NCI-H2107 treated with DMSO at 0.1 percent for 48 hours (cell line): ENCODE measurements around the gene CANX.
"Not testable (repeated sequence)": the region's sequence is repeated elsewhere in the genome, so short reads cannot be mapped to it uniquely, and the experiment has no call there.

Experiments used
- DNase-seq: peaks from one replicate; lab custom pipeline; 2025; ENCODE audit not compliant: unreplicated experiment; lab: John Stamatoyannopoulos, UW

The CANX gene

DNA sequence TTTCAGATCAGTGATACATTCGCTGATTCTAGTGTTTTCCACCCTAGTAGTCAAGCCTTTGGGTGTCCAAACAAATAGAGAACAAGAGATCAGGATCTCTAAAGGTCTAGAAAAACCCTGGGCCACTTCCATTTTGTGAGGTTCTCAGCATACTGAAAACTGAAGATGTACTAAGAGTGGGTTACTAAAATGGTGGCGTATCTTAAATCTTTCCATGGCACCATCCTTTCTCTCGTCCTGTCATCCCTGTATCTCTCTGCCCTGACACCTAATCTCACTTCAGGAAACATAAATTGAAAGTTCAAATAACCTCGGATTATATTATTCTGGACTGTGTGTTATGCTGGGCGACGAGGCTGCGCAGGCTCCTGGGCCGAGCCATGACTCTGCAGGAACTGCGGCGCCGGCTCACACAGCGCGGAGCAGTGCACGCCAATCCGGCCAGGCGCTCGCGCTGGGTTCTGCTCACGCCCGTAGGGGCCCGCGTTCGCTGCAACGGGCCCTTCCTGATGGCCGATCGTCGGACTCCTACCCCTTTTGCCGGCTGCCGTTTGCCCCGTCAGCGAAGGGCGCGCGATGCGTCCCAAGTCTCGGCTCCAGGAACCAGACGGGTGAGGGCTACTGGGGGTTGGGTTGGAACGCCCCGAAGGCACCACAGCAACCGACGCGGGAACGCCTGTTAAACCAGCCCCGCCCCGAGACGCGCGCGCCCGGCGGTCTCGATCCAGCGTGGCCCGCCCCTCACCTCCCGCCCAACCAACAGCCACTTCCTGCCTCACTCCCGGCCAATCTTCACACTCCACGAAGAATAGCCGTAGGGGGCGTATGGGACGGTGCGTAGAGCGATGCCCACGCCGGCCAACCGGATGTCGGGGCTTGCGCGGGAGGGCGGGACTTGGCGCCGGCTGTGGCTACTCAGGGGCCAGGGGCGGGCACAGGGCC is 503 bp upstream of the CANX start:
- peak; percentile 88 for DNase-seq

- DNase-seq = peak; percentile 15
These were observed 960 bp downstream of the CANX start for GRCh38 chr5:179699616-179700237.

- DNase-seq = no peak
These were observed 1.7 kb downstream of the CANX start for GRCh38 chr5:179700401-179700918.

DNA sequence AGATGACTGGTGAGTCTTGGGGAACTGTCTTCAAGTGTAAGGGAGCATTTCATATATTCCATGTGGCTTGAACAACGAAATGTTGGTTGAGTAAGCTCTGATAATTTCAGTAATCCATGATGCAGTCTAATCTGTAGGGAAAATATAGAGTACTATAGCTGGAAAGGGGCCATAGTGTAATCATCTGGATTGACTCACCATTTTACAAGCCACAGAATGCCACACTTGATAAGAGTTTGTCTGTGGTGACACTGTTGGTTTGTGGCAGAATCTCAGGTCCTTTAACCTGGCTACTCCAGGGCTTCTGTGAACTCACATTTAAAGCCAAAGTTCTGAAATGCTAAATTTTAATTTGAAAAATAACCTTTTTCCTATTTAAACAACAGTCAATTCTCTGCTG is 17.5 kb downstream of the CANX start:
- DNase-seq = no peak

DNA sequence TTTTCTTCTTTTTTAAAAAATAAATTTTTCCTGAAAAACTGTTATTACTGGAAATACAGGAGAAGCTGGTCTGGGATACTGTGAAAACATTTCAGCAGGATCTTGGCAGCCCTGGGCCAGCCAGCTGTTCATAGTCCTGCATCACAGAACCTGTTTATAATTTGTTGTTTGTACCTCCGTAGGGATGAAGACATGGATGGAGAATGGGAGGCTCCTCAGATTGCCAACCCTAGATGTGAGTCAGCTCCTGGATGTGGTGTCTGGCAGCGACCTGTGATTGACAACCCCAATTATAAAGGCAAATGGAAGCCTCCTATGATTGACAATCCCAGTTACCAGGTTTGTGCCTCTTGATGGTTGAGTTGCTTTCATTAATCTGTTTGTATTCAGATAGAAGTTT is 21.5 kb downstream of the CANX start:
- no peak for DNase-seq

DNA sequence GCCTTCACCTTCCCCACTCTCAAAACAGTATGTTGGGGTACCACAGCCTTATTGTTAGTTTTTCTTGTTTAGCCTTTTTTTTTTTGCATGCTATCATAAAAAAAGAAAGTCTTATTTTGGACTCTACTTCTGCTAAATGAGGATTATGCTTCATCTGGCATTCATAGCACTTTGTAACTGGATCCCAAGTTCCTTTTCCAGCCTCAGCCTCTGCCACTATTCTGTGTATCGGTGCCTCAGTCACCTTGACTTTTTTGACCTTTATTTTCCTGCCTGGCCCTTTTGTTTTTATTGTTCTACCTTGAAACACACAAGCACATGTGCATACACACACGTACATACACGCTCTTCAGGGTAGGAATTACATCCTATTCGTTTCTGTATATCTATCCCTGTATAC is 25.4 kb downstream of the CANX start:
- no peak for DNase-seq

DNA sequence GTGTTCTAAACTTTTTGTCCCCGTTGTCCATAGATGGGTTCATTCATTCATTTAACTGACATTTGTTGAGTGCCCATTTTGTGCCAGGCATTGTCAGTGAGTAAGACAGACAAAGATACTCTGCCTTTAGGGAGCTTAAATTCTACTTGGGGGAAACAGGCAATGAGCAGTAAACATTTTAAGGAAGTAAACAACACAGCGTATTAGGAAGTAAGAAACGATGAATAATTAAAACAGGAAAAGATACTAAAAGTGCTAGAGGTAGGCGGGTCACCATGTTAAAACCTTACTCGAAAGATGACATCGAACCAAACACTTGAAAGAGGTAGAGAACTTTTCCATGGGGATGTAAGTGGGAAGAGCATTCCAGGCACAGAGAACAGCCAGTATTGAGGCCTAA is 28.3 kb downstream of the CANX start:
- no peak for DNase-seq

GRCh38 chr5:179729303-179729702 is 30.5 kb downstream of the CANX start:
- no peak for DNase-seq

DNA sequence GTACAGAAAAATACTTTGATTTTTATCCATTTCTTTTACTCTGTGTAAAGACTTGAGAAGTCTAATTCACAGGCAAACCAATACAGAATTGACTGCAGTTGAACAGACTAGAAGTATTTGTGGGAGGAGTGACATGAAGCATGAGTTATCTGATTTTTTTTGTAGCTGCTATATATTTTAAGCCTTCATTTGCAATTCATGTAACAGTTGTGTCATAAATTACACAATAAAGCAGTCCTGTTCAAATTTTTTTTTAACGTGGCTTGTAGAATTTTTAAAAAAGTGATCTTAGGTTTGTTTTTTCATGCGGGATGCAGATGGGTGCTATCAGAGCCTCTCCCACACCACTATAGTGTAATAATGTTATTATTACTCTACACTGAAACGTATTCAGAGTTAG is 31.0 kb downstream of the CANX start:
- no peak for DNase-seq

DNA sequence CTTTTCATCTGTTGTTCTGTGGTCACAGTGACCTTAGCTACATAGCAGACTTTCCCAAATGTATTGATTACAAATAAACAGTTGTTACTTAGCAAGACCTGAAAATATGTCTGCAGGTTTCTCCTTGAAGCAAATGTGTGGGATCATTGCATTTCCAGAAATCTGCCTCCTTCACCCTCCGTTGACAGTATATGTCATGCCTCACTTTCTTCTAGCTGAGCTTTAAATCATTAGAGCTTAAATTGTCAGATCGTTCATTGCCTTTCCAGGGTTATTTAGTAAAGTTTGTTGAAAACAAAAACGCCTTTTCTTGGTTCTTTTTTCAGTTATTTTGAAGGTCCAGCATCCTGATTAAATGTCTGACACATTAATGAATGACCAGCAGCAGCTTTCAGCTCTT is 31.6 kb downstream of the CANX start:
- no peak for DNase-seq

- DNase-seq = no peak
These were observed 32.1 kb downstream of the CANX start for GRCh38 chr5:179730852-179731251.

DNA sequence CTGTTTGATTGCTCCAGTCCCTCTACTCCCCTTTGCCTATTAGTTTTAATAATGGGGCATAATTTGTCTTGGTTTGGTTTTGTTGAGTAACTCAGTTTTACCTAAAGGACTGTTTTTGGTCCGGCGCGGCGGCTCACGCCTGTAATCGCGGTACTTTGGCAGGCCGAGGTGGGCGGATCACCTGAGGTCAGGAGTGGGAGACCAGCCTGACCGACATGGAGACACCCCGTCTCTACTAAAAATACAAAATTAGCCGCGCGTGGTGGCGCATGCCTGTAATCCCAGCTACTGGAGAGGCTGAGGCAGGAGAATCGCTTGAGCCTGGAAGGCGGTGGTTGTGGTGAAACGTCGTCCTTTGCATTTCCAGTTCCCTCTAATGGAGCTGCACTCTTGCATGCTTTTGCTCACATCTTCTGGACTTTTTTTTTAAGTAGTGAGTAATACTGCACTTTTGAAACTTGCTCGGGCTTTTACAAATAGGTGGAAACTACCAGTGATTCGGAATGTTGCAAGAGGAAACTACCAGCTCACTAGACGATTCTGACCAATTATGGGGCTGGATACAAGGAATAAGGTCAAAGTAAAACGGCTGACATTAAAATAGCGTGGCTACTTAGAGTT is 33.1 kb downstream of the CANX start:
- no peak for DNase-seq

DNA sequence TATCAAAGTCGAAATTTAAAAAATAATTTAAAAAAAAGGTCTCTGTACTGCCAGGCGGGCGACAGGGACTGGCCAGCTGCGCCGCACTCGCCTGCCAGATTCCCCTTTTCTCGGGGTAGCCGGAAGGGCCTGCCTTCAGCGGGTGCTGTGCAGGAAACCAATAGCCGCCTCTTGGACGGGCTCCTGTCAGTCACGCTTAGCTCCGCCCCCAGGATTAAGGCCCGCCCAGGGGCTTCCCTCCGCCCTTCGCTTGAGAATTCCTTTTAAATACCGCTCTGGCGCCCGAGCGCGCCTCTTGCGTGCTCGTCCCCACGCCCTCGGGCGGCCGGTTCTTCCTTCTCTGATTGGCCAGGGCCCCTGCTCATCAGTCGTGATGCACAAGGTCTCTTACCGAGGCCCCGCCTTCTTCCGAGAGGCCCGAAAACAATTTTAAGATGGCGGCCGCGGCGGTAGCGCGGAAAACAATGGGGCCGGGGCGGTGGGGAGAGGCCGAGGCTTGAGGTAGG is 33.7 kb downstream of the CANX start, which contains the start of gene MAML1:
Gene MAML1 (plus strand): TSS at position 411 of the 506 bp plus-strand sequence. CDS start 291 bp downstream, outside the sequence.
- DNase-seq = peak; percentile 85

DNA sequence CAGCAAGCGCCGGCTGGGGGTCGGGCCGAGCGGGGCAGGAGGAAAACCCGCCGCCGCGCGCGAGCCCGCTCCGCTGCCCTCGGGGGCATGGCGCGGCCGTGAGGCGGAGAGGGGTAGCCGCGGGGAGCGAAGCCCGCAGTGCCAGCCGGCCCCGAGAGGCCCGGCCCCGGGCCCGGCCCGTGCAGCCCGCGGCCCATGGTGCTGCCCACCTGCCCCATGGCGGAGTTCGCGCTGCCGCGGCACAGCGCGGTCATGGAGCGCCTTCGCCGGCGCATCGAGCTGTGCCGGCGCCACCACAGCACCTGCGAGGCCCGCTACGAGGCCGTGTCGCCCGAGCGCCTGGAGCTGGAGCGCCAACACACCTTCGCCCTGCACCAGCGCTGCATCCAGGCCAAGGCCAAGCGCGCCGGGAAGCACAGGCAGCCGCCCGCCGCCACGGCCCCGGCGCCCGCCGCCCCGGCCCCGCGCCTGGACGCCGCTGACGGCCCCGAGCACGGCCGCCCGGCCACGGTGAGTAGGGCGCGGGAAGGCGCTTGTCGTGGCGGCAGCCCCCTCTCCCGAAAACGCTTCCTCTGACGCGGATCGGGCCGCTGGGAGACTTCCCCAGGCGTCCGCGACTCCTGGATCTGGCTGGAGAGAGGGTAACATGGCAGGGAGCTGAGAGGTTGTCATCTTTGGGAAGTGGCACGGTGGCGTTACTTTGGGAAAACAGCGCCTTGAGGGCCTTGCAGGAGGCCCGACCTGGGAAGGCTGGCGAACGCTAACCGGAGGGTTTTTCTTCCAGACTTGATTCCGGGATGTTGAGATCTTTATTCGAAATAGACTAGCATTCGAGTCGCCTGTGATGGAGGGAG is 34.4 kb downstream of the CANX start:
- DNase-seq = no peak

- DNase-seq = no peak
These were observed 35.0 kb downstream of the CANX start for GRCh38 chr5:179733772-179734126.

DNA sequence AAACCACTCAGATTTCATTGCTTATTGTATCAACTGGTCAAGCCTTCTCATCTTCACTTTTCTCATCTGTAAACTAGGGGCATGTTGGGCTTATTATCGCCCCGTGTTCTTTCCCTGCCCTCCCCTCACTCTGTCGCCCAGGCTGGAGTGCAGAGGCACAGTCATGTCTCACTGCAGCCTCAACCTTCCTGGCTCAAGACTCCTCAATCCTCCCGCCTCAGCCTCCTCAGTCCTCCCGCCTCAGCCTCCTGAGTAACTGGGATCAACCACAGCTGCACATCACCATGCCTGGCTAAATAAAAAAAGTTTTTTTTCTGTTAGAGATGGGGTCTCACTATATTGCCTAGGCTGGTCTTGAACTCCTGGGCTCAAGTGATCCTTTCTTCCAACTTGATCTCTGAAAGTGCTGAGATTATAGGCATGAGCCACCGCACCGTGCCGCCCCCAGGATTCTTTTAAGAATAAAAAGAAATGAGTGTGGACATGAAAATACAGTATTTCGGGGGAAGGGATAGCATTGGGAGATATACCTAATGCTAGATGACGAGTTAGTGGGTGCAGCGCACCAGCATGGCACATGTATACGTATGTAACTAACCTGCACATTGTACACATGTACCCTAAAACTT is 35.9 kb downstream of the CANX start:
- no peak for DNase-seq

- DNase-seq = no peak
These were observed 40.0 kb downstream of the CANX start for GRCh38 chr5:179738742-179739141.

GRCh38 chr5:179744106-179744505 is 45.3 kb downstream of the CANX start:
- not testable (repeated sequence) for DNase-seq

DNA sequence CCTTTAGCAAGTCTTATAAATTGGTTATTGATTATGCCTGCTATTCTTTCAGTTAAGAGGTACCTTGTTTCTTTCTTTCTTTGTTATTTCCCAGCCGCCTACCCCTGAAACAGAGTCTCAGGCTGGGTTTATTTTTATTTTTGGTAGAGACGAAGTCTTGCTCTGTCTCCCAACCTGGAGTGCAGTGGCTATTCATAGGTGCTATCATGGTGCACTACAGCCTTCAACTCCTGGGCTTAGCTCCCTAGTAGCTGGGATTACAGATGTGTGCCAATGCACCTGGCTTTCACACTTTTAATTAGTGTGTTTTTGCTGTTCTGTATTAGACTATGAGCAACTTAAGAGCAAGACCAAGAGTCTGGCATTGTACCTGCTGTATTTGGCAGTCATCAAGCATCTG is 48.1 kb downstream of the CANX start:
- DNase-seq = no peak

DNA sequence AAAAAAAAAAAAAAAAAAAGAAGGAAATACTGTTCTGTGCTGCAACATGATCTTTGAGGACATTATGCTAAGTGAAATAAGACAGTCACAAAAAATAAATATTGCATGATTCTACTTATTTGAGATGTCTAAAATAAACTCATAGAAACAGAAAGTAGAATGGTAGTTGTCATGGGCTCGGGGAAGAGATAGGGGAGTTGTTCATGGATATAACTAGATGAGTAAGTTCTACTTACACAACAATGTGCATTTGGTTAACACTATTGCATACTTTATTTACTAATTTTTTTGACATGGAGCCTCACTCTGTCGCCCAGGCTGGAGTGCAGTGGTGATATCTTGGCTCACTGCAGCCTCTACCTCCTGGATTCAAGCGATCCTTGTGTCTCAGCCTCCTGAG is 49.0 kb downstream of the CANX start:
- DNase-seq = no peak
